ENCODE measurements around the gene DTX4.
"Not testable (repeated sequence)": the region's sequence is repeated elsewhere in the genome, so short reads cannot be mapped to it uniquely, and the experiment has no call there.

The DTX4 gene

GRCh38 chr11:59171508-59172322 is at the start of gene DTX4:
Gene DTX4, plus strand, starts transcription at chr11:59172132. Its CDS starts 464 bp downstream, at chr11:59172596.
- peak; percentile 88 to 89 for DNase-seq

DNA sequence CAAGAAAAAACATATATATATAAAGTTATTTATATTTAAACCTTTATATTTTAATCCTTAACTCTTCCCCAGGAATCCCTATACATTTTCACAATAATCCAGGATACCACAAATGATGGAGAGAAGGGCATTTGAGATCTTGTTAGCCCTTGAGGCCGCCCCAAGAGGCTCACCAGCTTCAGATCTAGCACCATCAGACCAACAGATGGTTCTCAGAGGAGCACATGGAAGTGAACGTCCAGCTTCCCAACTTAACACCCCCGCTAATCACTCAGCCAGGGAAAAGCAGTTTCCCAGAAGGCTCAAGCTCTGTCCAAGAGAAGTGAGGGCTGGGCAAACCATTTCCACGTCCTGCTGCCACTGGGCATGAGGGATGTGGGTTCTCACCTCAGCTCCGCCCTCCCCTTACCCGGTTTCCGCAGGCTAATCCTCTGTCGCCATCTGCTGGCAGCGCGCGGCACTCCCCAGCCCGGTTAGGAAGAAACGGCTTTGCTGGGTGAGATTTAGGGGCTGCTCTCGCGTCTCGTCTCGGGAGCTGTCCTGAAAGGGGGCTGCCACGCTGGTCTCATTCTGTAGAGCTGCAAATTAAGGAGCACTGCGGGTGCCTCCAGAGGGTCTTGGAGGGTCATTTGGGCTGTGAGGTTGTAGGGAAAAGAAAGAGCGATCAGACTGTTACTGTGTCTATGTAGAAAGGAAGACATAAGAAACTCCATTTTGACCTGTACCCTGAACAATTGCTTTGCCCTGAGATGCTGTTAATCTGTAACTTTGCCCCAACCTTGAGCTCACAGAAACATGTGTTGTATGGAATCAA is 36.1 kb upstream of the DTX4 start:
- peak; percentile 85 to 88 for DNase-seq

DNA sequence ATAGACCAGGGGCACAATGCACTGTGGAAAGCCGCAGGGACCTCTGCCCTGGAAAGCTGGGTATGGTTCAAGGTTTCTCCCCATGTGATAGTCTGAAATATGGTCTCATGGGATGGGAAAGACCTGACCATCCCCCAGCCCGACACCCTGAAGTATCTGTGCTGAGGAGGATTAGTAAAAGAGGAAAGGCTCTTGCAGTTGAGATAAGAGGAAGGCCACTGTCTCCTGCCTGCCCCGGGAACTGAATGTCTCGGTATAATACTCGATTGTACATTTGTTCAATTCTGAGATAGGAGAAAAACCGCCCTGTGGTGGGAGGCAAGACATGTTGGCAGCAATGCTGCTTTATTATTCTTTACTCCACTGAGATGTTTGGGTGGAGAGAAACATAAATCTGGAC is 35.4 kb upstream of the DTX4 start:
- not testable (repeated sequence) for DNase-seq

DNA sequence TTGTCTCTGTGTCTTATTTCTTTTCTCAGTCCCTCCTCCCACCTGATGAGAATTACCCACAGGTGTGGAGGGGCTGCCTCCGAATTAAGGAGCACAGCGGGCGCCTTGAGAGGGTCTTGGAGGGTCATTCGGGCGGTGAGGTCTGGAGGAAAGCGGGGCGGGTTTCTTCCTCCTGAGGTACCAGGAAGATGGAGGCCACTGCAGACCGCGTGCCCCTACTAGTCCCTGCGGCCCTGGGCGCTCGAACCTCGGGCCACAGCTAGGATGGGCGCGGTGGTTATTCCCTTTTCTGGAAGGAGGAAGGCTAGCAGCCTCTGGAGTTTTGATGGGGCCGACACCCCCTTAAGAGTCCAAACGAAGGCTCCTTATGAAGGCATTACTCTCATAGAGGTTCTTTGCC is 34.7 kb upstream of the DTX4 start:
- no peak for DNase-seq

GRCh38 chr11:59138643-59139042 is 33.3 kb upstream of the DTX4 start:
- DNase-seq, result no peak

- no peak for DNase-seq
Observed at GRCh38 chr11:59141191-59141590, 30.7 kb upstream of the DTX4 start.

GRCh38 chr11:59141673-59142460 is 30.1 kb upstream of the DTX4 start:
- no peak for DNase-seq

DNA sequence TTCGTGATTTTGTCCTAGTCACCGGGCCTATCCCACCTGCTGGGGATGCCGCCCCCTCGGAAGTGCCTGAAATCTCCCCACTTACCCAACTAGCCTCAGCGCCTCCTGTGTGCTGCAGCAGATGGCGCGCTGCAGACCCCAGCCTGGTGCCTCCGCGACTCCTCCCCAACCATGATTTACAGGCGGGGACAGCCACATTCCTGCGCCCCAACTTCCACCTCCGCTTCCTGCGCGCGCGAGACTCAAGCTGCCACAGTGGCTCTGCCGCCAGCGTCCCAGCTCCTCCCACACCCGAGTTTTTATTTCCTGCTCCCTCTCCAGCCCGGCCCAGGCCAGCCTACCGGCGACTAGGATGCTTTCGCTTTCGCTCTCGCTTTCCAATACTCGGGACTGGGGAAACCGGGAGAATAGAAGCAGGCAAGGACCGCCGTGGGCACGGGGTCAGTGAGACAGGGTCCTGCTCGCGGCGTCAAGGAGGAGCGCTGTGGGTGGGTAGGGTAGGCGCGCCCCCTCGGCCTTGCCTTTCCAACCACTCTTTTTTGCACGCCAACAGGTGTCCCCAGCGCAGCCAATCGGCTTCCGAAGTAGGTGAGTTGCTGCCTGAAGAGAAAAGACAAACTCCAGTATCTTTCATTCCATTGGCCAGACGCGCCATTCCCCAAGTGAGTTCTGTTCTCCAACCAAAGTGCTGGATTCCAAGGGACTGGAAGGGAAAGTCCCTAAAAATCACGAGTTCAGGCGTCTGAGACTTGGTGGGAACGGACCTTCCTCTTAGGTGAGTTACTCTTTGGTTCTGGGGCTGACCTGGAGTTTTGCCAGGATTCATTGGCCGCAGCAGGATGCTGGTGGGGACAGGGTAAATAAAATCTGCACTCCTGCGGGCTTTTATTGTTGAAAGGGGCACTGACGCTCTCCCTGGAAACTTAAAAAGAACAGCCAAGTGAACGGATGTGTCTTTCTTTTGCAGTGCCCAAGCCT is 29.1 kb upstream of the DTX4 start, which contains the start of gene FAM111A:
TSS of gene FAM111A (plus strand) at position 327 of the 978 bp plus-strand sequence. CDS start 6,017 bp downstream, outside the sequence.
- peak; percentile 87 to 91 for DNase-seq

DNA sequence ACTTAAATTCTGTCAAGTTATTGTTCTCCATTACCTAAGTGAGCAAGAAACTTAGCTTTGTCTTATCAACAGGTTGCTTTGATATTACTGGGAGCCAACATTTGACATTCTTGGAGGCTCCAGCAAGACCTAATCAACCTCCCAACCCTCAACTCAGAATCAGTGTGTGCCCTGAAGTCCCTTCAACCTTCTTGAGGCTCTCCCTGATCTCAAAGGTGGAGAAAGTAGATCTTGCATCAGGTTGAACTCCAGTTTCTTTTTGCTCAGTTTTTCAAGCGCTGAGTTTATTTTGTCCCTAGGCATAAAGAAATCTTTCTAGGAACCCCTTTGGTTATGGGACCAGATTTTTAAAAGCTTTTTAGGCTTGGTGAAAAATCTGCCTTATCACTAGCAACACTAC is 27.8 kb upstream of the DTX4 start:
- DNase-seq, result peak in 1 of 2 donors; percentile 13

GRCh38 chr11:59144579-59145345 is 27.2 kb upstream of the DTX4 start:
- DNase-seq, result peak; percentile 79 to 86

GRCh38 chr11:59145534-59145933 is 26.4 kb upstream of the DTX4 start:
- DNase-seq, result no peak

GRCh38 chr11:59151761-59152160 is 20.2 kb upstream of the DTX4 start:
- DNase-seq, result no peak

DNA sequence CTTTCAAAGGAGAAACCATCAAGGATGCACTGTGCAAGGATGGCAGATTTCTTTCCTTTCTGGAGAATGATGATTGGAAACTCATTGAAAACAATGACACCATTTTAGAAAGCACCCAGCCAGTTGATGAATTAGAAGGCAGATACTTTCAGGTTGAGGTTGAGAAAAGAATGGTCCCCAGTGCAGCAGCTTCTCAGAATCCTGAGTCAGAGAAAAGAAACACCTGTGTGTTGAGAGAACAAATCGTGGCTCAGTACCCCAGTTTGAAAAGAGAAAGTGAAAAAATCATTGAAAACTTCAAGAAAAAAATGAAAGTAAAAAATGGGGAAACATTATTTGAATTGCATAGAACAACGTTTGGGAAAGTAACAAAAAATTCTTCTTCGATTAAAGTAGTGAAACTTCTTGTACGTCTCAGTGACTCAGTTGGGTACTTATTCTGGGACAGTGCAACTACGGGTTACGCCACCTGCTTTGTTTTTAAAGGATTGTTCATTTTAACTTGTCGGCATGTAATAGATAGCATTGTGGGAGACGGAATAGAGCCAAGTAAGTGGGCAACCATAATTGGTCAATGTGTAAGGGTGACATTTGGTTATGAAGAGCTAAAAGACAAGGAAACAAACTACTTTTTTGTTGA is 19.5 kb upstream of the DTX4 start:
- no peak for DNase-seq

- DNase-seq, result no peak
Observed at GRCh38 chr11:59154610-59155009, 17.3 kb upstream of the DTX4 start.

DNA sequence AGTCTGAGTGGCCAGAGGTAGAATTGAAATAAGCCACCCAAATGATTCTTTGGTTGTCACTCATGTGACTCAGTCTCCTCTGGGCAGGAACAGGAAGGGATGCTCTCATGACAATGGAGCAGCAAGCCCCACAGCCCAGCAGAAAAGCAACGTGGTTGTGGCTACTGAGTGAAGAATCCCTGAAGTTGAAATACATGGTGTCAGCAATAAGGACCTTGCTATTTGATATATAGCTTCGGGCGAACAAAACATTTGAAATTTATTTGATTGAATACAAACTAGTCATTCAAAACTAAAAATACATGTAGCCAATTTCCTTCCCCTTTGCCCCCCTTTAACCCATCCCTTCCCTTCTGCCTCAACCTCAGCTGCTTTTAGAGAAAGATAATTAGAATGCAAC is 14.5 kb upstream of the DTX4 start:
- no peak for DNase-seq

DNA sequence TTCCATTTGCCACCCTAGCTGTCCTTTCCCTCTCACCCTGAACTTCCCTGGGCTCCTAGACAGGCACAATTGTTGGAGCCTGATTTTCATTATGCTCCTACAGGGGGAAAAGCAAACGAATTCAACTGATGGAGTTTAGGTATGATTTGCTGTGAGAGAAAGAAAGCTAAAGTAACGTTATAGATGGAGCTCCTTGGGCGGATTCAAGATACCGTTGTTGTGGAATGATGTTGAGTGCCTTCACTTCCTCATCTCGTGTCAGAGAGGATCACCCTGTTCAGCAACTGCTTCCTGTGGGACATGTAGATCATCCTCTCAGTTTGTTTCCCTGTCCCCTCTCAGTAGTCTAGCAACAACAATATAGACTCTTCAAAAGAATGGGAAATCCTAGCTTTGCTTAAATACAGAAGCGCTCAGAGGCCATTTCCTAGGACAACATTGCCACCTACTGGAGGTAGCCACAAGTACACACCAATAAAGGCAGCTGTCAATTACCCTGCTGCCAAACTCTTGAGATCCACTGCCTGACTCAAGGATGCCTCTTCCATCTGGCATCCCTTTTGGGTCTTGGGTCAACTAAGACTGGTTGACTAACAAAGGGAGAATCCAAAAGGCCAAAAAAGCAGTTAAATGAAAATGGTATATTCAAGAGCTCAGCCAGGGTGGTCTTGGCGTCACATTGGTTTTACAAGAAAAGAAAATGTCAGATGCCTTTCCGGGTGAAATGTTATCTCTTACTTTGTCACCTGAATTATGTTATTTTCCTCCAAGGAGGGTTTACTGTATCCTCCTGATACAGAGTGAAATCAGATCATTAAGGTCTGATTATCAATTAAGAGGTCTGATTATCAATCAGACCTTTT is 13.5 kb upstream of the DTX4 start:
- DNase-seq, result peak; percentile 75 to 79

DNA sequence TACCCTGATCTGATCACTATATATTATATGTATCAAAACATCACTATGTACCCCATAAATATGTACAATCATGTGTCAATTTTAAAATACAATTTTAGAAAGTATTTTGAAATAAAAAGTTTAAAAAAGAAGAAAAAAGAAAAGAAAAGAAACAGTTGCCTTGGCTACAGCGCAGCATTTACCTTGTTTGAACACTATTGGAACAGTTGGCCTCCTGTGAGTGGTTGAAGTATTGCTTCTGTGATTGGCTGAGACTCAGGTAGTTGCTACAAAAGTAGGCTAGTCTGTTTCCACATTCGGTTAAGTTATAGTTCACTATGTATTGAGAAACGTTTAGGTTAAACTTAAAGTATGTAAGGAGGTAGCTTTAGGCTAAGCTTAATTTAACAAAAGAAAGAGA is 7.9 kb upstream of the DTX4 start:
- DNase-seq, result no peak

DNA sequence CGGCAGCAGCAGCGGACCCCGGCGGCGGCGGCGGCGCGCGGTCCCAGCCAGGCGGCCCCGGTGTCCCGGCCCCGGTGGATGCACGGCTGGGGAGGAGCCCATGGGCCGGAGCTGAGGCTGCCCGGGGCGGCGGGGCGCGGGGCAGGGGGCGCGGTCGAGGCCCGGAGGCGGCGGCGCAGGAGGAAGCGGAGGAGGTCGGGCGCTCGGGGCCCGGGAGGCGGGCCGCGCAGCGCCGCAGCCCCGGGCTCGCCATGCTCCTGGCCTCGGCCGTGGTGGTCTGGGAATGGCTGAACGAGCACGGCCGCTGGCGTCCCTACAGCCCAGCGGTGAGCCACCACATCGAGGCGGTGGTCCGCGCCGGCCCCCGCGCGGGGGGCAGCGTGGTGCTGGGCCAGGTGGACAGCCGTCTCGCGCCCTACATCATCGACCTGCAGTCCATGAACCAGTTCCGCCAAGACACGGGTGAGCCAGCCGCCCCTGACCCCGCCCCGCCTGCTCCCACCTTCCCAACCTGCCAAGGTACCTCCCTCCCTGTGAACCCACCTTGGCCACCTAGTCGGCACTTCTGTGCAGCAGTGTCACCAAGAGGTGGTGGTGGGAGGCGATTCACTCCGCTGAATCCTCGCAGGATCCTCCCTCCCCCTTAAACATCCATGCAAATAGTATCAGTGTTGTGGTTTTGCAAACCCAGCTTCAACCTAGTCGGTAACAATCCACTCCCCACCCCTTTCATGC is 580 bp downstream of the DTX4 start:
- DNase-seq, result peak; percentile 21 to 32

Data from CD4-positive, alpha-beta T cell treated with Interleukin-4 for 1 hour (primary cell).